ENCODE data around the gene PDE9A. TPM values are rescaled to one million over a fixed set of nuclear protein-coding genes. Genes with fewer than 3 reads are reported as not detected.

Gene PDE9A
- polyA plus RNA-seq, 12 donors = 6.7 to 20.1 (median 8.5) TPM; not detected in 1

DNA sequence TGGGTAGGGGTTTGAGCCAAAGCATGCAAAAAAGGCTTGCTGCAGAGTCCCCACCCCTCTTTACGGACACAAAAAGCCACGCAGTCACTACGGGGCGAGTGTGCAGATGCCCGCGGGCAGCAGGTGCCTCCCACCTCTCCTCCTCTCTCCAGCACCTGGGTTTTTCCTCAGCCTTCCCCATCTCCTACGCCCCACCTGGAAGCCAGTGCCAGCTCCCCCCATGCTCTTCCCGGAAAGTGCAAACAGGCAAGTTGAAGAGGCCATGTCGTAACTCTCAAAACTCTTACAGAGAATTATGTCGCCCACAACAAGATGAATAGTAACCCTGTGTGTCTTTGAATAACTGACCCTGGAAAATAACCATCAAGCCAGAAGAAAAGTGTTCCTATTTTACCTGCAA is 82.5 kb downstream of the PDE9A start:
- DNase-seq = no peak

DNA sequence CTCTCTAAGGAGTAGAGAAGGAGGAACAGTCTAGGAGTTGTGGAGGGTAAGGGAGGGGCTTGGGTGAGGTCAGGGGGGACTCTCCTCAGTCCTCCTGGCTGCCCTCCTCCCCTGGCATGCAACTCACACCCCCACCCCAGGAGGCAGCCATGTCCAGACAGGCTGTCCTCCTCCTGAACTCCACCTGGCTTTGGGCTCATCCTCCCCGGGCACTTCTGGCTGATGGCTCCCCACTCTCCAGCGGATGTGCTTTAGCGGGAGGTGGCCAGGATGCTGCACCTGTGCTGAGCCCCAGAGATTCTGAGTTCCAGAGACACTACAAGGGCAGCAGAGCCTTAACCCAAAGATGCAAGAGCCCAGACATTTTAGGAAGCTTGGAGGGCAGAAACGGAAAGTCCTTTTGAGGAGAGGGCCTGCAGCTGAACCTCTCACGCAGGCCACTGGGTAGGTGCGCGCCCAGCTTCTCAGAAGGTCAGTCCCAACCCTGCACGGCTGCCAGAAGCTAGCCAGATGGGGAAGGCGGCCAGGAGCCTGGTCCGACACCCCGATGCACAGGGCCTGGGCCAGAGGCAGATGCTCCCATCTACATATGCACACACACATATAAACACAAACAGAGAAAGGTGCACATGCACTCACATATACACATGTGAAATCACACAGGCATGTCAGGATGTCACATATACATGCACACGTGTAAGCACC is 83.4 kb downstream of the PDE9A start:
- no peak for DNase-seq

DNA sequence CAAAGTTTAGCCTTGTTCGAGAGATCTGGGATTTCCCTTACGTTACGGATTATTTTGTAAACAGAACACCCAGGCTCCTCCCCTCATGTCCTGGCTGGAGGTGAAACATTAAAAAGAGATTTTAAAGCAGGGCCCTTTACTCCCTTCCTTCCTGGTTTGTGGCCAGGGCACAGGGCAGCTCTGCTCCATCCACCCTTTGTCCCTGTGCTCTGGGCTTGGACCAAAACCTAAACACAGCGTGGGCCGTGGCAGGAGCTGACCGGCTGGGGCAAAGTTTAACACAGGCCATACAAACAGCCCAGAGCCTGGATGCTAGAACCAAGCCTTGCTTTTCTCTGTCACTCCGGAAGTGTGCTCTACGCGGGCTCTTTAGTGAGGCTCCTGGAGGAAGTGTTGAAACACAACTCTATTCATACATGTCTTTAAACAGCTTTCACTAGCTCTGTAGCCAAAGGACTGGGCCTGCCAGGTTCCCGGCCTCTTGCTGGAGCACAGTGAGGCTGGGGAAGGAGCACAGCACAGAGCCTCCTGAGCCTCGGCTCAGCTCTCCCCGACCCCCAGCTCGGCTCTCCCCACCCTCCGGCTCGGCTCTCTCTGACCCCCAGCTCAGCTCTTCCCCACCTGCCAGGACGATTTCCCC is 84.7 kb downstream of the PDE9A start:
- DNase-seq = peak; percentile 35

DNA sequence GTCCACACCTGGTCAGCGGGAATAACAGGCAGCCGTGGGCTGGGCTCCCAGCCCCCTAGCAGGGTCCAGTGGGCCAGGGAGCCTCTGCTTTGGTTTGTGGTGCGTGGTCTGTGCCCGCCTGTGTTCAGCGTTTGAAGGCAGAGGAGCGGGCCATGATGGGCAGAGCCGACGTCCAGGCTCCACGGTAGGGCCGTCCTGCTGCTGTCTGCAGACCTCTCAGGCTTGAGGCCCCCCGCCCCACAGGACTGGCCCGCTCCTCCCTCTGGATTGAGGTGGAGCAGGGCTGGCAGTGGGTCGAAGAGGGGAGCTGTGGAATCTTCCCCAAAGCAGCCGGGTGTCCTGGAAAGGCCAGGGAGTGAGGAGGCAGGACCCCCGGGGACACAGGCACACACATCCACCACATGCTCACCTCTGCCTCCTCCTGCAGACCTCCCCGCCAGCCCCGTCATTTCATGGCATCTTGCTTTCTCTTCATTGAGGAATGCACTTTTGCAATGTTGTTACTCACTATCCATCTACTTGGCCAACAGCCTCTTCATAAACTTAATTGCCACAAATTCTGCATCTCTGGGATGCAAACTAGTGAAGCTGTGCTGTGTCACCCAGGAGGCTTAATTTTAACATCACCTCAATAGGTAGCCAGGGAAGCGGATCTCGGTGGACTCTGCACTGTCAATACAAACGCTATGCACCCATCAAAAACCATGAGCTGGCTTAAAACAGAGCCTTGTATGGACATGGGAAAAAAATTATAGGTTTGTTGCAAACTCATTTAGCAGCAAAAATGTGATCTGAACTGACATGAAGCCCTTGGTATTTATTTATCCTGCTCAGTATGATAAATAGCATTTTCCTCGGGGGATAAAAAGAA is 85.9 kb downstream of the PDE9A start:
- DNase-seq = no peak

DNA sequence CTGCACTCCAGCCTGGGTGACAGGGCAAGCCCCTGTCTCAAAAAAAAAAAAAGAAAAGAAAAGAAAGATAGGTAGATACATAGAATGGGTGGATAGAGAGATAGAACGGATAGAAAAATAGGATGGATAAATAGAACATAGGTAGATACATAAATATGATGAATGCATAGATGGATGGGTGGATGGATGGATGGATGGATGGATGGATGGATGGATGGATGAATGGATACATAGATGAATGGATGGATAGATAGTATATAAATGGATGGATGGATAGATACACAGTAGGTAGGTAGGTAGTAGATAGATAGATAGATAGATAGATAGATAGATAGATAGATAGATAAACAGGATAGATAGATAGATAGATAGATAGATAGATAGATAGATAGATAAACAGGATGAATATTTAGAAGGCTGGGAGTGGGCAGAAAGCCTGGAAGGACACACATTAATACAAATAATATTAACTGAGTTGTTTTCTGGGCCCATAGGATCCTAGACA is 87.0 kb downstream of the PDE9A start:
- DNase-seq = no peak

DNA sequence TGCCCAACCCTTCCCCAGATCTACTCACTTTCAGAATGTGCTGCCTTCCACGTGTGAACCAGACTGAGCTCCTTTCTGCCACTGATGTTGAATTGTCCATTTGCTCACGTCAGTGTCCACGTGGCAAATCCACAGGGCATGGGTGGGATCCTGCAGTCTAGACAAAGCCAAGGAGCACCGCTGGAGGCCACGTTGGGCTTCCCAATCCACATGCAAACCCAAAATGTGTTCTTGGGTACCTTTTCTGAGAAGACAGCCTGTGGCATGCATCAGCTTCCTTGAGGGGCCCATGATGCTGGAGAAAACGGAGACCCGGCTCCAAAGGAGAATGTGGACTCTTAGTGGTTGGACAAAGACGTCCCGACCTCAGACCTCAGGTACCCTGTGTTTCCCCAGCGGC is 87.6 kb downstream of the PDE9A start:
- DNase-seq = no peak

DNA sequence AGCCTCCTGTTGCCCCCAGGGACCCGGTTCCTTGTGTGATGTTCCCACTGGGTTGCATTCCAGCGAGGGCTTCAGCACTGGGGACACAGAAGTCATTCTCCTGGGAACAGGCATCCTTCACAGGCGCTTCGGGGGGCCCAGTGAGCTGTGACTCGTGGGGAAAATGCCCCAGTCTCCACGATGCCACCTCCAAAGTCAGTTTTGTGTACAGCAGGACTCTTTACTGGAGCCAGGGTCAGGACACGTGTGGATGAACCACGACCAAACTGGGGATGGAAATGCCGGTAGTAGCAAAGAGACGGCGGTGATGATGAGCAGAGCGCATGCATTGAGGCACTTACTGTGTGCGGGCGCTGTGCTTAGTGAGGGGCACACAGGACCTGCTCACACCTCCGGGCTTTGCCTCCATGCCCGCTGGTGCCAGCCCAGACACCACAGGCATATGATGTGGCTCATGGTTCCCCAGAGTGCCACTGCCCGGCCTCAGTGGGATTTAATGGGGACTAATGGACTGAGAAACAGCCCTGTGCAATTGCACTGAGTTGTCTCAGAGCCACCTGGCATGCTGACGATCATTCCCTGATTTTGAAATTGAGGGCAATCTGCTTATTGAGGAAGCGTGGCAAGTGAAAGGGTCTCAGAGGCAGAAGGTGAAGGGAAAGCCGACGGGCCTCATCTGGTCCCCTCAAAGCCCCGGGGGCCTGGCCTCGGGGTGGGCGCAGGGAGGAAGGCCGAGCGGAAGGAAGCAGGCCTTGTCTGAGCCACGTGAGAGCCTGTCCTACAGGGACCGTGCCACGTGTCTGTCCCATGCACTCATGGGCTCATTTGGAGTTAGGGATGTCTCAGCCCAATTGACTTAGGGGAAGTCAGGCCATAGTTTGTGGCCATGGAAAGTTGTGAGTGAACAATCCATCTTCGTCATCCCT is 91.4 kb downstream of the PDE9A start:
- no peak for DNase-seq

DNA sequence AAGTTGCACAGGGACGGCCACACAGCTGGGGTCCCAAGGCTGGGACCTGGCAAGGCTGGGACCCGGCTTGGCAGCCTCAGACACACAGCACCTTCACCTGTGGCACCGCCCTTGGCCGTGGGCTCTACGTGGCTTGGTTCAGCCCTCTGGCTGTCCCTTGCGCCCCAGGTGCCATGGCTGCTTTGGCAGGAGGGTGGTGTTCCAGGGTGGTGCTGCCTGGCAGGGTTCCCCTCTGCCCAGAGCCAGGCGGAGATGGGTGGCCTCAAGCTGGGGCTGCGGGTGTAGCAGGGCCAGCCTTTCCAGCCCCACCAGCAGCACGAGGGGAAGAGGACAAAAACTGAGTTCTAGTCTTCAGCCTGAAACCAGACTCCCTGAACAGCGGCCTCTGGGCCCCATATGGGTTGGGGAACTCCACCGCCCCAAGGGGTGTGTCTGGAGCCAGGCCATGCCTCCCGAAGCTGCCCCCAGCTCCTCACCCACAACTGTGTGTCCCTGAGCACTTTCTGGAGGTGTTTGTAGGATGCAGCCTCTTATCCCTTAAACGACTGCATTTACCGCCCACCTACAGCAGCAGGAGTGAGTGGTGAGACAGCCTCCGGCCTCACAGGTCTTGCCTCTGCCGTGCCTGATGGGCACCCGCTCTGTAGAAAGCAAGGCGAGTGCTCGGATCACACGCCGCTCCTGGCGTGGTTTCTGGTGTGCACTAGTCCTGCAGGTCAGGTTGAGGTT is 92.3 kb downstream of the PDE9A start:
- no peak for DNase-seq

DNA sequence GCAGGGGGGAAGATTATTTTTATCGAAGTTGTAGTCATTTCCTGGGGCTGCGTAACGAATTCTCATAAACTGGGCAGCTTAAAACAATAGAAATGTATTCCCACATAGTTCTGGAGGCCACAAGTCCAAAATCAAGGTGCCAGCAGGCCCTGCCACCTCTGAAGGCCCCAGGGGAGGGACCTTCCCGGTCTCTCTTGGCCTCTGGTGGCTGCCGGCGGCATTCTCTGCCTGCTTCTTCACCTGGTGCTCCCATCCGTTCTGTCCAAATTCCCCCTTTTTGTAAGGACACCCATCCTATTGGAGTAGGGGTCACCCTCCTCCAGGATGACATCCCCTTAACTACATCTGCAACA is 92.8 kb downstream of the PDE9A start:
- no peak for DNase-seq

DNA sequence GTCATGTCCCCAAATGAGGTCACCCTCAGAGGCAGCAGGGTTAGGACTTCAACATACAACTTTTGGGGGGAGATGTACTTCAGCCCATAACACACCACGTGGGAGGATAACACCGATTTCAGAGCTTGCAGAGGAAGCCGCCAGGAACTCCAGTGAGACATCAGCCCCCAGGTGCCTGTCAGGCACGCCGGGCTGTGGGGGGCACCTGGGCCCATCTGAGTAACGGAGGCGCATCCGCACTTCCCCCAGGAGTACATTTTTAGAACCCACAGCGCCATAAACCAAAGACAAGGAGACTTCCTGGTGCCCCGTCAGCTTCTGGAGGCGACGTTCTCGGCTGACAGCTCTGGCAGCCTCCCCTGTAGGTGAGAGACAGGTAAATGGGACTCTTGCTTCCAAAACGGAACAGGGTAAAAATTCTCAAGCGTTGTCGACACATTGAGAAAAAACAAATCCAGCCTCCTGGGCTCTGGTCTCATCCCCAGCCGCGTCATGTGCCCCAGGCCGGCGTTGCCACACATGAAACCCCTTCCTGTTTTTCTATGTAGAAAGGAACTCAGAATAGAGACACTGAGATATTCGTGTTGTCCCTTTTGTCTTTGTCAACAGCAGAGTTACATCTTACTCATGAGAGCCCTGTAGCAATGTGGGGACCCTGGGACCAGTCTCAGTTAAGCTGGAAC is 93.3 kb downstream of the PDE9A start:
- DNase-seq = no peak

DNA sequence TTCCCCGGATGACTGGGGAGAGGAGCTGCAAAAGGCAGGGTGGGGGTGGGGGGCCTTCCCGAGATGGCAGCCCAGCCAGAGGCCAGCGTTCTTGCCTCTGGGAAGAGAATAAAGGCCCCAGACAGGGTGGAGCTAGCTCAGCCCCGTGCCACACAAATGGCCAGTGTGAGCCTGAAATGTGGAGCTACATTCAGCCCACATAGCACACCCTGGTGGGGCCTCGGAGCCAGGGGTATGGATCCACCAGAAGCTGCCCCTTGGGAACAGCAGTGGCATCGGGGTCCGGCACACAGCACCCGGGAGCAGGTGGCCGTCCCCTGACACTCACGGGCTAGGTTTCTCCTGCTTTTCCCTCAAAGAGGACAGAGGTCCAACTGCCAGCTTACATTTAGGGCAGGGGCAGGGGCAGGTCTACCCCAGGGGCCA is 93.9 kb downstream of the PDE9A start:
- DNase-seq = no peak

DNA sequence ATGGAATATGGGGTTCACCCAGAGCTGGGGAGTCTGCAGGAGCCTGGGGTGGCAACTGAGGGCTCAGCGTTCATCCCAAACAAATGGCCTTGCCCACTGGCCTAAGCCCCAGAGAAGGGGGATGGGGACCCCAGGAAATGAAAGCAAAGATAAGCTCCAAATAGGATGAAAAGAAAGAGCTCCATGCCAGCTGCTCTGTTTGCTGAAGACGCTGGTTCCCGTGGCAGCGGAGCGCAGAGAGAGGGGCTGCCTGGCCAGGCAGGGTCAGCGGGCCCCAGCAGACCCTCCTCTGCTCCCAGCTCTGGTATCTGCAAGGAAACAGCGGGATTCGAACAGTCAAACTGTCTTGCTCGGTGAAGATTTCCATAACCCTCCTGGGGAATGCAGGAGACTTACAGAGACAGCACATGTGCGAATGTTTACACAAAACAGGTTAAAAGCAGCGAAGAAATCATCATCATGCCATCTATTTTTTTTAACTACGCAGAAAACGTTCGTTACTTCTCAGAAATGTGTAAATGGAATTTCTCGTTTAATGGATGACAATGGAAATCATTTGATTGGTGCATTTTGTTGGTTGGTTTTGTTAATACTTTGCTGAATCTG is 94.4 kb downstream of the PDE9A start:
- DNase-seq = no peak

DNA sequence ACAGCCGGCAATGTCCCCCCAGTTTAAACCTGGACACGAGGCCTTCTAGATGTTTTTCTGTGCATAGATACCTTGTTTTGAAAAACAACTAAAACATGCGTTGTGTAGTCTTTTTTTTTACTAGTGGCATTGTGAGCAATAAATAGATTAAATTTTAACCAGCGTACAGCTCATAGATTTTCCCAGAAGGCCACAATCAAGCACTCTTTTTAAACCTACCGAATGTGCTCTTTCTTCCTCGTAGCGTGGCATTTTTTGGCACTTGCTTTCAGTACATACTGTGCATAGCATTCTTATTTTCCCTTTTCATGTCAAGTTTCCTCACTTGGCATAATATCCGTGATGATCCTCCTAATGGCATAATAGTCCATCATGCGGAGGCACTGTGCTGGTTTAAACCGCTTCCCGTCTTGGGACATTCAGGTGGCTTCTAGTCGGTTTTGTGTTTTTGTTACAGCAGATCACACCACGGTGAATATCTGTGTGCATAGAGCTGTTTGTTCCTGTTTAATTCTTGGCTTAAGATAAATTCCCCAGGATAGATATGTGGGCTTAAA is 95.3 kb downstream of the PDE9A start:
- no peak for DNase-seq

DNA sequence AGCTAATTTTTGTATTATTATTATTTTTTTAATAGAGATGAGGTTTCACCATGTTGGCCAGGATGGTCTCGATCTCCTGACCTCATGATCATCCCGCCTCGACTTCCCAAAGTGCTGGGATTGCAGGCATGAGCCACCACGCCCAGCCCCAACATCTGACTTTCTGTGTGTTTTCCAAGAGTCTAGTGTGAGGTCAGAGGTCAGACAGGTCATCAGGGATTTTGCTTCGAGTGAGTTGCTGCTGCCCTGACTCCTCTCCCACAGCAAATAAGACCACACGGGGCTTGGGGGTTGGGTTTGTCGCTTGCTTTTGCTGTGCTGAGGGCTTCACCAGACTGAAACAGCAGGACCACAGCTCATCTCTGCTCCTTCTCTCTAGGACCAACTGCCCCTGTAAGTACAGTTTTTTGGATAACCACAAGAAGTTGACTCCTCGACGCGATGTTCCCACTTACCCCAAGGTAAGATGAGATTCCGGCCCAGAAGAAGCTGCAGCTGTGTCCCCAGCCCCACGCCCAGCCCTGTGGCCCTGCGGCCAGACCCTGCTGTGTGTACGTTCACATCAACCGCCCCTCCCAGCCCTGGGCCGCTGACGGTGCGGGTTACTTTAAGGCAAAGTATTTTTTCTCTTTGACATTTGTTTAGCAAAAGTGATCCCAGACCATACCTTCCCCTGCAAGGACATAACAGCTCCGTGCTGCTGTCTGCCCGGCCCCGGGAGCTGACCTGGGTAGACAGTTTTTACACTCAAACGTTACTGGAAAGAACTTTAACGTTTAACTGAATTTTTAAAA is 97.5 kb downstream of the PDE9A start:
- no peak for DNase-seq

DNA sequence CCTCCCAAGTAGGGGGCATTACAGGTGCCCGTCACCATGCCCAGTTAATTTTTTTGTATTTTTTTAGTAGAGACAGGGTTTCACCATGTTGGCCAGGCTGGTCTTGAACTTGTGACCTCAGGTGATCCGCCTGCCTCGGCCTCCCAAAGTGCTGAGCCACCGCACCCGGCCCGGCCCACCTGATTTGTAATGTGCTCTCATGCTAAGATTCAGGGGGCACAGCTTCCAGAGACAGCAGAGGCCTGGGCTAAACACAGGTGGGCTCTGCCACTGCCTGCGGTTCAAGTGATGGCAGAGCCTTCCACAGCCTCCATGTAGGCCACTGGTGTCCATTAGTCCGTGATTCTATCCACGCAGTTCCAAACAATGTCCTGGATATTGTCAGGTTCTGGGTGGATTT is 98.4 kb downstream of the PDE9A start:
- no peak for DNase-seq

DNA sequence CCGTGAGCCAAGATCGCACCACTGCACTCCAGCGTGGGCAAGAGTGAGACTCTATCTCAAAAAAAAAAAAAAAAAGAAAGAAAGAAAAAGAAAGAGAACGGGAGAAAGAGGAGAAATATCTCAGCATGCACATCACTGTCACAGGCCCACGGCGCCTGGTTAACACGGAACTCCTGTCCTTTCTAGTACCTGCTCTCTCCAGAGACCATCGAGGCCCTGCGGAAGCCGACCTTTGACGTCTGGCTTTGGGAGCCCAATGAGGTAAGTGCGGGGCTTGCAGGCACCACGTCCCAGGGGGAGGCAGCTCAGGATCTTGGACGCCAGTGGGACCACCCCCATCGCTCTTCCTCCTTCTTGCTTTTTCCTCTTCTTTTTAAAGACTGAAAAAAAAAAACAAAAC is 100.4 kb downstream of the PDE9A start:
- DNase-seq = no peak

DNA sequence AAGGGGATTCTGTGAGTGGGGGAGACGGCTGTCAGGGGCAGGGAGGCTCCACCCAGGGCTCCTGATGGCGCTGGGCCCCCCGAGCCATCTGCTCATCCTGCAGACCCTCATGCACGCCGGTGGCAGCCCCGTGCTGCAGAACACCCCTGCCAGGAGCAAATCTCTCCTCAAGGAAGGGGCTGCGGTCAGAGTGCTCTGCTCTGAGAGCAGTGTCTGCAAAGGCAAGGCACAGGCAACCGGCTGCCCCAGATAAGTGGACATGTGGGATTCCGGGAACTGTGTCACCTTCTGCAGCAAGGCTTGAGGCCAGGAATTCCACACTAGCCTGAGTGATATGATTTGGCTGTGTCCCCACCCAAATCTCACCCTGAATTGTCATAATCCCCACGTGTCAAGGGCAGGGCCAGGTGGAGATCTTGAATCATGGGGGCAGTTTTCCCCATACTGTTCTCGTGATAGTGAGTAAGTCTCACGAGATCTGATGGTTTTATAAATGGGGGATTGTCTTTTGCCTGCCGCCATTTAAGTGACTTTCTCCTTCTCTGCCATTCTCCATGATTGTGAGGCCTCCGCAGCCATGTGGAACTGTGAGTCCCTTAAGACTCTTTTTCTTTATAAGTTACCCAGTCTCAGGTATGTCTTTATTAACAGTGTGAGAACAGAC is 101.0 kb downstream of the PDE9A start:
- no peak for DNase-seq
